ENCODE measurements around the gene GLCCI1.

Gene GLCCI1

GRCh38 chr7:7978860-7979259 lies 10.3 kb downstream of the GLCCI1 start:
- Histone ChIP-seq H3K27me3 (ENCODE audit: low read length) (no peaks in the 10 kb centered on the region), H2AFZ (ENCODE audit: low read depth, low read length, severe bottlenecking) (no peak overlapping the region), H3K9ac (ENCODE audit: low read length) (no peak overlapping the region), H3K27ac (ENCODE audit: low read depth, low read length) (no peak overlapping the region), H3K36me3 (ENCODE audit: low read length) (no peaks in the 10 kb centered on the region), H3K4me3 (ENCODE audit: insufficient read depth, low read length, poor library complexity, severe bottlenecking) (no peak overlapping the region), H3K4me2 (ENCODE audit: low read depth, low read length, poor library complexity, severe bottlenecking) (no peak overlapping the region), H3K9me3 (ENCODE audit: insufficient read depth, low read length) (no peaks in the 10 kb centered on the region), H3F3A (ENCODE audit: insufficient read depth) (no peaks in the 10 kb centered on the region), H3K79me2 (ENCODE audit: insufficient read depth, low read length) (no peaks in the 10 kb centered on the region; the same call in 1 of the 2 replicates), H3K9me2 (replicated peaks; ENCODE audit: insufficient read depth, low read length) (no peaks in the 10 kb centered on the region), H4K20me1 (ENCODE audit: low read depth, low read length) (peaks cover 15% of the 10 kb centered on the region)
- TF ChIP-seq CTCF (IDR thresholded peaks at IDR 0.05; ENCODE audit: insufficient read depth, low read length, poor library complexity, severe bottlenecking): no peak
- TF ChIP-seq EZH2phosphoT487 (conservative IDR thresholded peaks at IDR 0.05; ENCODE audit: low read length): no peak

GRCh38 chr7:7979558-7979957 lies 11.0 kb downstream of the GLCCI1 start:
- no peak overlapping the region for H3K4me2 ChIP-seq (ENCODE audit: low read depth, low read length, poor library complexity, severe bottlenecking)
- H3K9me2 ChIP-seq (replicated peaks; ENCODE audit: insufficient read depth, low read length): no peaks in the 10 kb centered on the region
- peaks cover 13% of the 10 kb centered on the region for H4K20me1 ChIP-seq (ENCODE audit: low read depth, low read length)
- H3F3A ChIP-seq (ENCODE audit: insufficient read depth): no peaks in the 10 kb centered on the region
- no peak overlapping the region for H3K4me3 ChIP-seq (ENCODE audit: insufficient read depth, low read length, poor library complexity, severe bottlenecking)
- H3K27ac ChIP-seq (ENCODE audit: low read depth, low read length): no peak overlapping the region
- no peak overlapping the region for H2AFZ ChIP-seq (ENCODE audit: low read depth, low read length, severe bottlenecking)
- H3K36me3 ChIP-seq (ENCODE audit: low read length): no peaks in the 10 kb centered on the region
- no peak for TF ChIP-seq EZH2phosphoT487 (conservative IDR thresholded peaks at IDR 0.05; ENCODE audit: low read length)
- no peak for TF ChIP-seq CTCF (IDR thresholded peaks at IDR 0.05; ENCODE audit: insufficient read depth, low read length, poor library complexity, severe bottlenecking)
- no peaks in the 10 kb centered on the region for H3K9me3 ChIP-seq (ENCODE audit: insufficient read depth, low read length)
- no peak overlapping the region for H3K9ac ChIP-seq (ENCODE audit: low read length)
- H3K27me3 ChIP-seq (ENCODE audit: low read length): no peaks in the 10 kb centered on the region
- no peaks in the 10 kb centered on the region for H3K79me2 ChIP-seq (ENCODE audit: insufficient read depth, low read length)

GRCh38 chr7:7980134-7980533 lies 11.5 kb downstream of the GLCCI1 start:
- Histone ChIP-seq H3K4me3 (ENCODE audit: insufficient read depth, low read length, poor library complexity, severe bottlenecking) (no peak overlapping the region), H3K9me2 (replicated peaks; ENCODE audit: insufficient read depth, low read length) (no peaks in the 10 kb centered on the region), H3F3A (ENCODE audit: insufficient read depth) (no peaks in the 10 kb centered on the region), H3K9me3 (ENCODE audit: insufficient read depth, low read length) (no peaks in the 10 kb centered on the region), H3K4me2 (ENCODE audit: low read depth, low read length, poor library complexity, severe bottlenecking) (no peak overlapping the region), H3K27ac (ENCODE audit: low read depth, low read length) (no peak overlapping the region), H3K36me3 (ENCODE audit: low read length) (no peaks in the 10 kb centered on the region), H3K27me3 (ENCODE audit: low read length) (no peaks in the 10 kb centered on the region), H3K79me2 (ENCODE audit: insufficient read depth, low read length) (no peaks in the 10 kb centered on the region), H3K9ac (ENCODE audit: low read length) (no peak overlapping the region), H2AFZ (ENCODE audit: low read depth, low read length, severe bottlenecking) (no peak overlapping the region), H4K20me1 (ENCODE audit: low read depth, low read length) (peaks cover 15% of the 10 kb centered on the region)
- TF ChIP-seq EZH2phosphoT487 (conservative IDR thresholded peaks at IDR 0.05; ENCODE audit: low read length): no peak
- TF ChIP-seq CTCF (IDR thresholded peaks at IDR 0.05; ENCODE audit: insufficient read depth, low read length, poor library complexity, severe bottlenecking): no peak
